Uterus (tissue), 2 donors: Measurements from ENCODE around the gene METTL18.

Experiments
- POLR2A ChIP-seq, 2 donors: fragments of 450-650 bp; IDR thresholded peaks; one replicate each; pipeline ENCODE4 v1.6.1; 2016; ENCODE audit warnings: antibody characterized with exemption in 2 of 2, mild to moderate bottlenecking in 1 of 2, moderate library complexity in 1 of 2
- TF ChIP-seq, protein P1 (sequence below), 4 experiments: fragments of 200-600 bp in 2 of 4; fragments of 450-650 bp in 2 of 4; sonication (generic) in 2 of 4; IDR thresholded peaks; one replicate each; pipeline ENCODE4 v1.5.1; 2016 to 2019; ENCODE audit warnings: antibody characterized with exemption in 4 of 4, mild to moderate bottlenecking in 2 of 4, moderate library complexity in 1 of 4

DNA sequence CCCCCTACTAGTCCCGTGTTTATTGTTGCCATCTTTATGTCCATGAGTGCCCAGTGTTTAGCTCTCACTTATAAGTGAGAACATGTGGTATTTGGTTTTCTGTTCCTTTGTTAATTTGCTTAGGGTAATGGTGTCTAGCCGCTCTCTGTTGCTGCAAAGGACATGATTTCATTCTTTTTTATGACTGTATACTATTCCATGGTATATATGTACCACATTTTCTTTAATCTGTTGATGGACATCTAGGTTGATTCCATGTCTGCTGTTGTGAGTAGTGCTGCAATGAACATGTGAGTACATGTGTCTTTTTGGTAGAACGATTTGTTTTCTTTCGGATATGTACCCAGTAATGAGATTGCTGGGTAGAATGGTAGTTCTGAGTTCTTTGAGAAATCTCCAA, 44.2 kb upstream of the METTL18 start:
- TF ChIP-seq, protein P1, sequence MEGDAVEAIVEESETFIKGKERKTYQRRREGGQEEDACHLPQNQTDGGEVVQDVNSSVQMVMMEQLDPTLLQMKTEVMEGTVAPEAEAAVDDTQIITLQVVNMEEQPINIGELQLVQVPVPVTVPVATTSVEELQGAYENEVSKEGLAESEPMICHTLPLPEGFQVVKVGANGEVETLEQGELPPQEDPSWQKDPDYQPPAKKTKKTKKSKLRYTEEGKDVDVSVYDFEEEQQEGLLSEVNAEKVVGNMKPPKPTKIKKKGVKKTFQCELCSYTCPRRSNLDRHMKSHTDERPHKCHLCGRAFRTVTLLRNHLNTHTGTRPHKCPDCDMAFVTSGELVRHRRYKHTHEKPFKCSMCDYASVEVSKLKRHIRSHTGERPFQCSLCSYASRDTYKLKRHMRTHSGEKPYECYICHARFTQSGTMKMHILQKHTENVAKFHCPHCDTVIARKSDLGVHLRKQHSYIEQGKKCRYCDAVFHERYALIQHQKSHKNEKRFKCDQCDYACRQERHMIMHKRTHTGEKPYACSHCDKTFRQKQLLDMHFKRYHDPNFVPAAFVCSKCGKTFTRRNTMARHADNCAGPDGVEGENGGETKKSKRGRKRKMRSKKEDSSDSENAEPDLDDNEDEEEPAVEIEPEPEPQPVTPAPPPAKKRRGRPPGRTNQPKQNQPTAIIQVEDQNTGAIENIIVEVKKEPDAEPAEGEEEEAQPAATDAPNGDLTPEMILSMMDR (IDR thresholded peaks at IDR 0.05) = no peak
- TF ChIP-seq POLR2A (IDR thresholded peaks at IDR 0.05) = no peak
